Uterus (tissue), 2 donors: ENCODE results near the gene PCIF1.

ENCODE experiments used
- POLR2A ChIP-seq, 2 donors: fragments of 450-650 bp; IDR thresholded peaks; one replicate each; pipeline ENCODE4 v1.6.1; 2016; ENCODE audit warnings: antibody characterized with exemption in 2 of 2, mild to moderate bottlenecking in 1 of 2, moderate library complexity in 1 of 2
- TF ChIP-seq, protein P1 (sequence below), 4 experiments: fragments of 200-600 bp in 2 of 4; fragments of 450-650 bp in 2 of 4; sonication (generic) in 2 of 4; IDR thresholded peaks; one replicate each; pipeline ENCODE4 v1.5.1; 2016 to 2019; ENCODE audit warnings: antibody characterized with exemption in 4 of 4, mild to moderate bottlenecking in 2 of 4, moderate library complexity in 1 of 4

- TF ChIP-seq, protein P1, sequence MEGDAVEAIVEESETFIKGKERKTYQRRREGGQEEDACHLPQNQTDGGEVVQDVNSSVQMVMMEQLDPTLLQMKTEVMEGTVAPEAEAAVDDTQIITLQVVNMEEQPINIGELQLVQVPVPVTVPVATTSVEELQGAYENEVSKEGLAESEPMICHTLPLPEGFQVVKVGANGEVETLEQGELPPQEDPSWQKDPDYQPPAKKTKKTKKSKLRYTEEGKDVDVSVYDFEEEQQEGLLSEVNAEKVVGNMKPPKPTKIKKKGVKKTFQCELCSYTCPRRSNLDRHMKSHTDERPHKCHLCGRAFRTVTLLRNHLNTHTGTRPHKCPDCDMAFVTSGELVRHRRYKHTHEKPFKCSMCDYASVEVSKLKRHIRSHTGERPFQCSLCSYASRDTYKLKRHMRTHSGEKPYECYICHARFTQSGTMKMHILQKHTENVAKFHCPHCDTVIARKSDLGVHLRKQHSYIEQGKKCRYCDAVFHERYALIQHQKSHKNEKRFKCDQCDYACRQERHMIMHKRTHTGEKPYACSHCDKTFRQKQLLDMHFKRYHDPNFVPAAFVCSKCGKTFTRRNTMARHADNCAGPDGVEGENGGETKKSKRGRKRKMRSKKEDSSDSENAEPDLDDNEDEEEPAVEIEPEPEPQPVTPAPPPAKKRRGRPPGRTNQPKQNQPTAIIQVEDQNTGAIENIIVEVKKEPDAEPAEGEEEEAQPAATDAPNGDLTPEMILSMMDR (IDR thresholded peaks at IDR 0.05): peak in 1 of 4 experiments; percentile 16
- peak; percentile 83 to 87 for TF ChIP-seq POLR2A (IDR thresholded peaks at IDR 0.05)
These were observed 23.6 kb upstream of the PCIF1 start for GRCh38 chr20:45910670-45911485.
